ENCODE data around the gene AASS. TPM values are rescaled to one million over a fixed set of nuclear protein-coding genes. Genes with fewer than 3 reads are reported as not detected.
"Not testable (repeated sequence)": the region's sequence is repeated elsewhere in the genome, so short reads cannot be mapped to it uniquely, and the experiment has no call there.

Gene AASS
- total RNA-seq: 10 to 100 TPM; 12.3 to 15.0 TPM
- long read RNA-seq, transcript AASS-203 (24 exons, 3,163 nt): major isoform, 5 of 7 reads
- long read RNA-seq, partial matches to known transcripts: 0 of 7 reads
- long read RNA-seq, other reads (novel, unspliced or antisense): 2 of 7 reads

DNA sequence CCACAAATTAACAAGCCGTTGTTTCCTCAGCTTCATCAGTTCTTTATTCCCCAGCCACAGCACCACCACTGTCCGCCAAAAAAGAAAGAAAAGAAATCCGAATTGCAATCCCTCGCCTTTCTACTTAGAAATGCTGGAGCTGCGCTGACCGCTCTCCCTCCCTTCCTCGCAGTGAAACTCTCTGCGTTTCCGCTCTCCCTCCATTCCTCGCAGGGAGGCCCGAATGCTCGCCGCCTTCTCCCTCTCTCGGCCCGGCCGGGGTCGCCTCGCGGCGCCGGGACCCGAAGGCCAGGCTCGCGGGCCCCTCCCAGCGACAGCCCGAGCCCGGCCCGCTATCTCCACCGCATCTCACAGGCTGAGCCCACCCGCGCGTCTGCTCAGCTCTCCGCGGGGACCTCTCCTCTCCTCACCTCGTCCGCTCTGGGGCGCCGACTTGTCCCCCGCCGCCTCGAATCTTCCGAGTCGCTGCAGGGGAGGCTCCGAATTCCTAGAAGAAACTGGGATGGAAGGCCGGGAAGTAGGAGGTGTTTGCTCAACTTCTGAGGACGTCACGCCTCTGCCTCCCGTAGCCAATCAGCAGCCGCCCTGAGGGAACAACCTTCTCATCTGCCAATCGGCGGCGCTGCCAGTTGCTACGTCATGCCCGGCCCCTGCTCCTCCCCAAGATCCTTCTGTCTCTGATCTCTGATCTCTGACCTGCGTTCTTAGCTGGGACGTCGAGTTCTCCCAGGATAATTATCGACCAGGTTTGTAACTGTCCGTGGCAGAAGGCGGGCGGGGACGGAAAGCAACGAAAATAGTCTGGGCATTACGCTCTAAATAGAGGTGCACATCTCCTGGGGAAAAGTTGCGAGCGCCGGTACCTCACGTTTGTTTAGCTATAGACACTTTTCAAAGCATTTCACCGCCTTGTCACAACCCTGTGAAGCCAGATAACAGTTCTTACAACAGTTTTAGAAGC lies at the start of gene AASS:
TSS of gene AASS (minus strand) at position 499 of the 961 bp plus-strand sequence. CDS start 10,523 bp downstream, outside the sequence.
- intact Hi-C loops (cut with DNase I): no loop called here
- DNase-seq: peak; percentile 98
- peak; percentile 99 for ATAC-seq

DNA sequence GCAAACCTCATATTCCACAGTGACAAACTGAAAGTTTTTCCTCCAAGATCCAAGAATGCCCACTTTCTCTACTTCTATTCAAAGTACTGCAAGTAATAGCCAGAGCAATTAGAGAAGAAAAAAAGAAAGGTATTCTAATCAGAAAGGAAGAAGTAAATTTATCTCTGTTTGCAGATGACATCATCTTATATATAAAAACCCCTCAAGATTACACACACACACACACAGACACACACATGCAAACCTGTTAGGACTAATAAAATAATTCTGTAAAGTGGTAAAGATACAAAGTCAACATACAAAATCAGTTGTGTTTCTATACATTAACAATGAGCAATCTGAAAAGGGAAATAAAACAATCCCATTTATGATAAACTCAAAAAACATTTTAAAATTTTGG lies 44.7 kb upstream of the AASS start:
- DNase-seq (no peak), ATAC-seq (no peak)
- intact Hi-C loops (cut with DNase I): no loop called here

- intact Hi-C loops (cut with DNase I): no loop called here
- ATAC-seq (no peak), DNase-seq (no peak)
These were observed 39.1 kb upstream of the AASS start for GRCh38 chr7:122183106-122183505.

GRCh38 chr7:122182081-122182480 lies 38.0 kb upstream of the AASS start:
- DNase-seq (no peak), ATAC-seq (no peak)
- intact Hi-C loops (cut with DNase I): no loop called here

- ATAC-seq; DNase-seq; intact Hi-C loops (cut with DNase I): not testable (repeated sequence)
These were observed 28.1 kb upstream of the AASS start for GRCh38 chr7:122172144-122172543.

DNA sequence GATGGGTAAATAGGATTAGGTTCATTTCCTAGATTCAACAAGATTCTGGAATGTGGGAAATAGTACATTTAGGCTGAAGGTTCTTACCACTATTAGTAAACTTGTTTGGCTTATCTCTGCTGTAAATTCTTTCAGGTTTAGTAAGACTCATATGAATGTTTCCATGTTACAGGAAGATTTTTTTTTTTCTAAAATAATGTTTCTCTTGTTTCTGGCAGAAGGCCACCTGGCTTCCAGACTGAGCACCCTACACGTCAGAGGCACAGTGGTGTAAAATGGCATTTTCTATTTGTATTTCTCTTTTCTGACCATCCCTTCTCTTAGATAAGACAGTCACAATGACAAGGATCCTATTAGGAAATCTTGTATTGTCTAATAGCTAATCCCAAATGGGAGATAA lies 22.7 kb upstream of the AASS start:
- DNase-seq (no peak), ATAC-seq (peak; percentile 34 to 82)
- intact Hi-C loops (cut with DNase I): no loop called here

DNA sequence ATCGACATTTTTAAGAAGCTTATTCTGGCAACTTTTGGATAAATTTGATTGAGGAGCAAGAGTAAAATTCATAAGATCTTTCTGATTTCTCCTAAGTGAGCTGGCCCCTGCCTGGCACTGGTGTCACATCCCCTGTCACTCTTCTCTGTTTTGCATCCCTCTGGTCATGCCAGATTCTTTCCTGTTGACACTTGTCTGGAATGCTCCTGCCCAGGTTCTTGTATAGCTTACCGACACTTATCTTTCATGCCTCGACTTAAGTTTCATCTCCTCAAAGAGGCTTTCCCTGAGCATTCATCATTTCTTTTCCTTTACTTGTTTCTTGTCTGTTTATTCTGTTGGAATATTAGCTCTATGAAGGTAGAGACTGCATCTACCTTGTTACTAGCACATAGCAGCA lies 22.2 kb upstream of the AASS start:
- DNase-seq: no peak
- intact Hi-C loops (cut with DNase I): no loop called here
- no peak for ATAC-seq

DNA sequence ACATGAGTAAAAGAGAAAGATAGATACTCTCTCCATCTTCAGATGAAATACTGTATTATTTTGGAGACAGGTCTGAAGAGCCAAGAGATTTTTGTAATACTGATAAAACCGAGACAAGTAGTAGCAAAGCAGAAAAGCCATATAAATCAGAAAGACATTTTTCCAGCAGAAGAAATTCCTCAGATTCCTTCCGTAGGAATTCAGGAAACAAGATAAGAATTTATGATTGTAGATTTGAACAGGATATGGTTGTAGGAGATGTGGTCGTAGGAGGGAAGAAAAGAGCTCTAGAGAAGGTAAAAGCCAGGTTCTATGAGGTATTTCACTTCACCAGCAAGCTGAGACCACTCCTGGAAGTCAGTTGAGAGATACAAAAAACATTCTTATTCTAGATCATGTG lies 17.6 kb upstream of the AASS start:
- intact Hi-C loops (cut with DNase I): no loop called here
- ATAC-seq (no peak), DNase-seq (no peak)

- no peak for DNase-seq
- no peak for ATAC-seq
- intact Hi-C loops (cut with DNase I): no loop called here
These were observed 11.5 kb upstream of the AASS start for GRCh38 chr7:122155566-122155965.

DNA sequence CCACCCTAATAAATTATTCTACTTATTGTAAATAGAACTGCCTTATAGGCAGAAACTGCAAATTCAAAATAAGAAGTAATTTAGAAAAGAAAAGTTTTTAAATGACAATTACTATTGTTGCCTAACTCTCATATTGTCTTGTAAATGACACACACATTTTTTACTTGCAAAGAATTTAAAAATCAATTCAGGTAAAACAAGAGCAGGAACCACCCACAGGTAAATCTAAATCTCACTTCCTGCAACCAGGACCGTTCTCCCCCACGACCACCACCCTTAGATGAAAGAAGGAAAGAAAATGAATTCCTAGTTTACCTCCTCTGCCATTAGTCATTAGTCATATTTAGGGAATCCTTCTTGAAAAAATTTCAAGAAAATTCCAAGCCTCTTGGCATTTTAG lies 4.8 kb upstream of the AASS start:
- intact Hi-C loops (cut with DNase I): no loop called here
- no peak for DNase-seq
- ATAC-seq: no peak

GRCh38 chr7:122148081-122148480 lies 4.0 kb upstream of the AASS start:
- intact Hi-C loops (cut with DNase I): no loop called here
- DNase-seq (no peak), ATAC-seq (no peak)

GRCh38 chr7:122145937-122146645 lies 2.0 kb upstream of the AASS start:
- DNase-seq: no peak
- intact Hi-C loops (cut with DNase I): no loop called here
- ATAC-seq: no peak

GRCh38 chr7:122143376-122143750 lies 686 bp downstream of the AASS start:
- DNase-seq (peak; percentile 33), ATAC-seq (peak; percentile 32 to 52)
- intact Hi-C loops (cut with DNase I): no loop called here

GRCh38 chr7:122140918-122141317 lies 3.1 kb downstream of the AASS start:
- no peak for ATAC-seq
- intact Hi-C loops (cut with DNase I): no loop called here
- no peak for DNase-seq

DNA sequence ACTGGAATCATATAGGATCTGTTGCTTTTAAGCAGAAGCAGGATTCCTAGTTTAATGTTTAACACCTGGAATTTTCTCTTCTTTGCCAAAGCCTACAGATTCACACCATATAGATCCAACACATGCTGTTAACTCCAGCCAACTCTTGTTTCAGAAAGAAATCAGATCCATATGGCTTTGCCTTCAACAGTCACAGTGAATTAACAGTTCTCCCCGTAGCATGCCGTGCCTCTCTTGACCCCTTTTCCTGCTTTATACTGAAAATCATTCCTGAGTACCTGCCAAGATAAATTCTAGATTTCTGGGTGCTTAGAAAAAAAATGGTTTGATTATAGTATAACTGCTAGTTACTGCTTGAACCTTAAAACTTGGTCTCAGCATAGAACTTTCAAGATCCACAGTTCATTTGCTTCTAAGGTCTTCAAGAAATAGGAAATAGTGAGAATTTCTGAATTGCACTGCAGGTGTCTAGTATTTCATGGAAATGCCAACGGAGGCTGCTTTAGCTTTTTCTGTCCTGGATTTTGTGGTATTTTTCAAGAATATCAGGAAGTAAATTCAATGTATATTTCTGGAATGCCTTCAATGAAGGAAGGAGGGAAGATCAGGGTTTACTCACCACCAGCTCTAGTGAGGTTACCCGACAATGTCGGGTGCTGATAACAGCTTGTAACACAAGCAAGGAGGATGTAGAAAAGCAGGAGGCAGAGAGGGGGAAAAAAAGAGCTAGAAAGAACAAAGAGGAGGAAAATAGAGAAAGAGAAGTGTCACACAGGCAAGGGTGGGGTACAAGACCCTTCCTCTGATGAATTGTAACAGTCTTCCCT lies 6.6 kb downstream of the AASS start:
- DNase-seq (no peak), ATAC-seq (peak in 1 of 2 donors; percentile 60)
- intact Hi-C loops (cut with DNase I): no loop called here

DNA sequence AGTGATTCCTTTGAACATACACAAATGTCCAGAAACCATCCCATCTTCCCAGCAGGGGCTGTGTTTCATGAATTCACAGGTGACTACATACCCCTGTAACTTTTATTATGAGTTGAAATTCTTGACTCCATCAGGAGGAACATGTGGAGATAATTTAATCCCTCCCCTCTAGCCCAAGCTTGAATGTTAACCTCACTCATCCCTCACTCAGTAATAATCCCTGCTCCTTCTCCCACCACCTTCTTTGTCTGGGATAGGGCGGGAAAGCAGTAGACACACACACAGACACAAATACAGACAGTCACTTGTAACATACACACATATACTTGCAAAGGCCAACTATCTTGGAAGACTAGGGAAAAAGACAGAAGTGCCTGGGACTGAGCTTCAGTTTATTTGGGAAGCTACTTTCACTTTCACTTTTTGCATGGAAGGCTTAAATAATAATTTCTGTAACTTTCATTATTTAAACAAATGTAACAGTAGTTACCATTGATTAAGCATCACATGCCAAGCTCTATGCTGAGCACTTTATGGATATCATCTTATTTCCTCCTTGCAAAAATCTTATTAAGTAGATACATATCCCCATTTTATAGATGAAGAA lies 7.3 kb downstream of the AASS start:
- no peak for DNase-seq
- intact Hi-C loops (cut with DNase I): no loop called here
- ATAC-seq: peak in 1 of 2 donors; percentile 56

DNA sequence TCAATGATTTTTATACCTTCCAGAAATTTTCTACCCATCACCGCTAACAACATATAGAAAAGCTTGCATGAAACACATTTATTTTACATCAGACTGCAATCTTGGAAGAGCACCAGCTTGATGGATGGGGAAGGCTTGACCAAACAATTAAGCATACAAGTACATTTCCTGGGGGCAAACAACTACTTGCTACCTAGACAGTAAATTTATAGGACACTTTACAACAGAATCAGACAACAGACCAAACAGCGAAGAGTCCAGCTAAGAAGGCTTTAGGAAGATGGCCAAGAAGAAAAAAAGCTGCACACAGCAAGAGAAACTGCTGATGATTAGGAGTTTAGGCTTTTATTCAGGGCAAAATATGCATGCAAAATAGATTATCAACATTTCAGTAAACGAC lies 8.0 kb downstream of the AASS start:
- intact Hi-C loops (cut with DNase I): no loop called here
- ATAC-seq (no peak), DNase-seq (no peak)

DNA sequence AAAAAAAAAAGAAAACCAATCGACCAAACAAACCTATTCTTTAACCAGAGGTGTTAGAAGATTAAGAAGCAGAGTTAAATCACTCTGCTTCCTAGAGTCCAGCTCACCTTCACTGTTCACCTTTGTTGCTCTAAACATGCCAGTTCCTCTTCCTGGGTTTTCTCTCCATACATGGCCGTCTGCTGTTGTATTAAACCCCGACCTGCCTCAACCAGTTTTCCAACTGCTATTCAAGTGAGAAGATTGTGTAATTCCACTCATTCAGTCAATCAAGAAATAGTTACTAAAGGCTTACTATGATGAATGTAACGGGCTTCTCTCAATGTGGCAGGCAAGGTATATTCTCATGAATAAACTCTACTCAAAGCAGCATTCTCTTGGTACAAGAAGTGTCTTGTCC lies 8.8 kb downstream of the AASS start:
- intact Hi-C loops (cut with DNase I): no loop called here
- ATAC-seq (no peak), DNase-seq (no peak)

- DNase-seq; ATAC-seq; intact Hi-C loops (cut with DNase I): not testable (repeated sequence)
These were observed 9.3 kb downstream of the AASS start for GRCh38 chr7:122134793-122135192.
